COLO829 (cell line): Measurements from ENCODE around the gene PTPRN2.

ENCODE experiments used
- DNase-seq: peaks from one replicate; pipeline ENCODE4 v3.0.0; 2012; ENCODE audit warnings: low spot score

The PTPRN2 gene

DNA sequence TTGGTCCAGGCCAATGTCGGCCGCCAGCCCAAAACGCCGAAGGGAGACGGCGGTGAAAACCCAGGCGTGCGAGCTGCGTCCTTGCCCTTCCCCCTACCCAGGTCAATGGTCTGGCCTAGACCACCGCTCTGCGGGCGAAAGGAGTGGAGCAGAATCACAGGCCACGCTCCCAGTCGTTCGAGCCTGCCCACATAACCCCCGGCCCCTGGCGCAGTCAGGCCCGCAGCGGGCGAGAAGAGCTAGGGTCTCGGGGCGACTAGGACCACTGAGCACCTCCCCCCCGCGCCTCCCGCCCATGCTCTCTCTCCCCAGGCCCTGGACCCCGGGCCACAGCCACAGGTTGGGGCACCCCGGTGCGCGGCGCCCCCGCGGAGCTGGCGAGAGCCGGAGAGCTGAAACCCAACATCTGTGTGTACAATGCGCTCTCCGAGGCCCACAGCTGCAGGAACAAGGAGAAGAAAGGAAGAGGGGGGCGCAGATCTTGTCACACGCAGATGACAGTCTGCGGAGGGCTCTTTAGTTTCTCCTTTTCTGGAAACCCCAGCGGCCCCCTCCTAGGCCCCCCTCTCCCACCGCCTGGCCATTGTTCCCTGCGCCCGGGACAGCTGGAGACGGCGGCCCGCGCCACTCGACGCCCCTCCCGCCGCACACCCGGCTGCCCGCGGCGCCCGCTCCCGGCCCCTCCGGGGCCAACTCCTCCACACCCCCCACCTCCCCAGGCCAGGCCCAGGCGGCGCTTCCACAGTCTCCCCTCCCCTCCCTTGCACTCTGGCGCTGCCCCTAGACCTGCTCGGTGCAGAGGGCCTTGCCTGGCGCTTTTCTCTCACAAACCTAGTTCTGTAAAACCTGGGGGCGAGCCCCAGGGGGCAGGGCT is 895.8 kb downstream of the PTPRN2 start:
- DNase-seq: no peak

DNA sequence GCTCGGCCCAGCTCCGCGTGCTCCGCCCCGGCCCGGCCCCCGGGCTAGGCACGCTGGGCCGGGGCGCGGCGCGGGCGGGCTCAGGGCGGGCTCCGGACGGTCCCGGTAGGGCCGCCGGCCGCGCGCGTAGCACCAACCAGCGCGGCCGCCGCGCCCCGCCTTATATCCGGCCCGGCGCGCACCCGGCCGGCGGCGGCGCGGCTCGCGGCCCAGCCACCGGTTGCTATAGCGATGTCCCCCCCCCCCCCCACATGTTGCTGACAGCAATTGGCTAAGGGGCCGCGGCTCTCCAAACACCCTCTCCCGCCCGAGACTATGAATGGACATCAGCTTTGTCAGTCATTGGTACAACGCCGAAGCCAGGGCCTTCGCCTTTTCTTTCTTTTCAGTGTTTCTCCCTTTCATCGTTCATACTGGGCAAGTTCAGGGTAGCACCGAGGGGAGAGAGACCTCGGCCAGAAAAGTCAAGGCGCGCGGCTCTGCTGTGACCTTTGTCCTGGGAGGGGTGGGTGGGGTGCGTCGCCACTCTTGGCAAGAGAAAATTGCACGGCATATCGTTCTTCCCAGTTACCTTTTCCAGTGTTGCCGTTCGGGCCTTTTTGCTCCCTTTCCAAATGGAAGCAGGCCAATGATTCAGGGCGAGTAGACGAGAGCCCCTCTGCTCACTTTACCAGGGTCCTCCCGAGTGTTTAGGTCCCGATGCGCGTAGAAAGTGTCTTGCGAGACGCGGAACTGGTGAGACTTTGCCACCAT is 896.6 kb downstream of the PTPRN2 start:
- no peak for DNase-seq

DNA sequence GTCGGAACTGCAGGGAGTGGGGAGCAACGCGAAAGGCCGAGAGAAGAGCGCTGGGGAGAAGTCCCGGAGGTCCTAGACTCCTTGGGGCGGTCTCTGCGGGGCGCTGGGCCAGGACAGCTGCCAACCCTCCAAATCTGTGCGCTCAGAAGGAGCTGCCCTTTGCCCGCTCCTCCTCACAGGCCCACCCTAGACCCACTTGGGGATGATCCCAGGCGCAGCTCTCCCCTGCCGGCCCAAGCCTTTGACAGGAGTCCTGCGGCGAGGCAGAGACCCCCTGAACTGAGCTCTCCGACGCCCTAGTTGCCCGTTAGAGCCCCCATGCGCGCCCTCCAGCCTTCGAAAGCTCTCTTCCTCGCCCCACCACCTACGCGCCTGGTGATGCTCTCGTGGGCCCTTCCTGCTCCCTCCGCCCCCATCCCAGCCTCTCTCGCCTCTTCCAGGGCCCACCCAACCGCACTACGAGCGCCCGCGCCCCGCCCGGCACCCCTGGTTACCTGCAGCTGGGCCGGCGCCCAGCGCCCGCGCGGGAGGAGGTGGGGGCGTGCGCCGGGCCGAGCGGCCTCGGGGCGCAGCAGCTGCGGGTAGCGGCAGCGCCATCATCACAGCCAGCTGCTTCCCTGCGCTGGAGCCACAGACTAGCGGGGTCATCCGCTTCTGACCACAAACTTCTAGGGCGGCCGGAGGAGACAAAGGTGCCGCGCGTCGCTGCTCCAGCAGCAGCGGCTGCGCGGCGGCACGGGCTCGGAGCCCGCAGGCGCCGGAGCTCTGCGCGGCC is 897.4 kb downstream of the PTPRN2 start:
- no peak for DNase-seq

DNA sequence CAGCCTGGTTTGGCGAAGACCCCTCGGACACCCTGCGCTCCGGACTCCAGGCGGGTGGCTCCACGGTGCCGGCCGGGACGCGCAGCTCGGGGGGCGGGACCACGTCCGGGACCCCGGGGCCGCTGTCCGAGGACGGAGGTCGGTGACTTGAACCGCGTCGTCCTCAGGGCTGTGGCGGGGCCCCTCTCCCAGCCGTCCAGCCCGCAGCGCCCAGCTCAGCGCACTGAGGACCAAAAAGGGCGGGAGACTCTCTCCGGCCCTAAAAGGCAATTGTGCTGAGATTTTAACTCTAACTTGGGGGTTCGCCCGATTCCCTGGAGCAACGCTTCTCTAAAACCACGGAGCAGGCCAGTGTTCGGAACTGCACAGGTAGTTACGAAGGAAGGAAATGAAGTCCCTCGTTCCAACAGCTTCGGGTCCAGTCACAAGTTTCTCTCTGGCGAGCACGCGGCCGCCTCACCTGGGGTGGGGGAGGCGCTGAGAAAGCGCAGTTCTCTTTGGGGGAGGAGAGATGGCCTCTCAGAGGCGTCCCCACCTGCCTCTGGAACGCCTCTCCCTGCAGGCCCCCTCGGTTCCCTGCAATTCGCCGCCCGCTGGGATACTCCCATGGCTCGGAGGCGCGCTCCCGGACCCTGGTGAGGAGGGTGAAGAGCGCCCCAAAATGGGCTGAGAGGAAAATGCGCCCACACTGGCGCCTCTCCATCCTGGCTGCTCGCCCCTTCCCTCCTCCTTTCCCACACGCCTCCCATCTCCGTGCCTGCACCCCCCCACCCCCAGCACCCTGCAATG is 898.2 kb downstream of the PTPRN2 start:
- no peak for DNase-seq

DNA sequence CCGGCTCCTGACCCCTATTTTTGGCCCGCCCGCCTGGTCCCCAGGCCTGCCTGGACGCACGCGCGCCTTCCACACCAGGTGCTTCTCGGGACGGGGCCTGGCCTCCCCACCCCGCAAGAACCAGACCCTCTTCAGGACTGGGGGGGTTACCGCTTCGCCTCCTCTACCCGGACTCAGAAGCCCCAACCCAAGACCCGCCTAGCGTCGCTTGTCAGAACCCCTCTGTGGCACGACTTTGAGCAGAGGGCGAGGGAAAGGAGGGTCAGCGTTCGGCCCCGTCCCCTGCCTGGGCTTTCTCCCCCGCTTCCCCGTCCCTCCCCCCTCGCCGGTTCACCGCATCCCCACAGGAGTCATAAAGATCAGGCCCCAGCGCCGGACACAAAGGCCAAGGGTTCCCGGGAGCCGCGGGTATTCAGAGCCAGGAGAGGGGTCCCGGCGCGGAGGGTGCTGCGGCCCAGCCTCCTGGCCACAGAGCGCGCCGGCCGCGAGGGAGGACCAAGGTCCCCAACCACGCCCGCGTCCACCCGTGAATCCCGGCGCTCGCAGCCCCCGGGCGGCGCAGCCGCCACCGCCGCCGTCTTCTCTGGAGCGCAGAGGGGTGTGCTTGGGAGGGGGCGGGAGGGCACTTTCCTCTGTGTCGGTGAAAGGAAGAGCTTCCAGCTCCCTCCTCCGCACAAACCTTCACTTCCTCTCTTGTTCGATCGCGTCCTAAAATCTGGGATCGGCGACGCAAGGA is 898.9 kb downstream of the PTPRN2 start:
- DNase-seq: no peak

DNA sequence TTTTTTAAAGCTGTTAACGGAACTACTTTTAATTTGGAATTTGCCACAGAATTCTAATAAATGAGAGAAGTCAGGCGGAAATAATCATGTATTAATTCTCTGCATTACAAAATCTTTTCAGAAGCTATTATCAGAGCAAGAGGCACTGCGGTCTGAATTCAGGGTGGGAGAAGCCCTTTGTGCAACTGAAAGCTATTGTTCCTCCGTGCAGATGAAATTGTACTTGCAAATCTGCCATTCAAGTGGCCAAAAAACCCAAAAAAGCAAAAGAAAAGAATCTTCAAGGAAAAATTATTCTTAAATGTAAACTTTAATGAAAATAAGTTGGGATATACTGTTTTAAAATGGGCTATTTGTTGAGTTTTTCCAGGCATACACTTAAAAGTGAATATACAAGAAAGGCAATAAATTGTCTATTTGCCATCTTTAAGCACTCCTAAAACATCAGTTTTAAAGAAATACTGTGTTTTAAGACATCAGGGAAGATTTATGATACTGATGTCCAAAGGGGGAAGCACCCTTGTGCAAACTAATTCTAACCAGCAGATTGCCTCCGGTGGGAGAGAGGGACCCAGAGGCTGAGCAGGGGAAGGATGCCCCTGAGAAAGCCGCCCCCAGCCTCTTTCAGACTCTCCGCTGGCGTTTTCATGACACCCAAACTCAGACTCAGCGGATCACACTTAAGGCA is 899.6 kb downstream of the PTPRN2 start:
- no peak for DNase-seq

DNA sequence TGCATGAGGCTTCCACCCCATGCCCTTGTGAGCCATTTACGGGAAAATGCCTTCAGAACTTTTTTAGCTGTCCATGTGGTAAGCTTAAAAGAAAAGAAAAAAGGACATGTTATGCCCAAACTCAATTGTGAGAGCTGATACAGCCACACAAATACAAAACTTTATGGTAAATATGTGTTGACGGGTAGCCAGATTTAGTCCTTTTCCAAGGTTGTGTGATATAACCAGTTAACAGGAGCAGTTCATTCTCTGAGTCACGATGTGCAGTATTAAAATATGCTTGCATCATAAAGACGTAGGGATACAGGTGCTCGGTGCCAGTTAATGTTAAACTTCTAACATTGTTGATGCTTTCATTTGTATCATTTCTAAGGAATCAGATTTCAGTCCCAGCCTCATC is 900.5 kb downstream of the PTPRN2 start:
- no peak for DNase-seq

DNA sequence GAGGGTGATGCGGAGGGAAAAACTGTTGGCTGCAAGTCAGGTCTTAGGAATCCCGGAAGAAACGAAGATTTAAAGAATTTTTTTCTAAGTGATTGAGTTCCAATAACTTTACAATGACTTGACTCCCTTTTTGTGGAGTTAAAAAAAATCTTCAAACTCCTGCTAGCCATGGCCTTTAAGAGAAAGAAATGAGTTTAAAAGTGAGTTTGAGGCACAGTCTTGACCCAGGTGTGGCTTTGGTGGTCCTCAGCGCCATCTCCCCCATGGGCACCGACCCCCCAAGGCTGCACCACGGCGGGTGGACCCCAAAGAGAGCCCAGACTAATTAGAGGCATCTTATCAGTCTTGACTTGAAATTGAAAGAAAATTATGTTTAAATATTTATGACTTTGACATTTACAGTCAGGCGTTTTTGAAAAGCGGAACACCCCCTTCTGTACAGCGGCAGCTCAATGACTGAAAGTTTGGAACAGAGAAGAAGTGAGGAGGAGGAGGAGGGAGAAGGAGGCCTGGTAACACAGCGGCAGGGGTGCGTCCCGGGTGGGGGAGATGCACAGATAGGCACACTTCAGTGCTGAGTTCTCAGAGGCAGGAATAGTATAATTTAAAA is 901.2 kb downstream of the PTPRN2 start:
- DNase-seq: no peak

DNA sequence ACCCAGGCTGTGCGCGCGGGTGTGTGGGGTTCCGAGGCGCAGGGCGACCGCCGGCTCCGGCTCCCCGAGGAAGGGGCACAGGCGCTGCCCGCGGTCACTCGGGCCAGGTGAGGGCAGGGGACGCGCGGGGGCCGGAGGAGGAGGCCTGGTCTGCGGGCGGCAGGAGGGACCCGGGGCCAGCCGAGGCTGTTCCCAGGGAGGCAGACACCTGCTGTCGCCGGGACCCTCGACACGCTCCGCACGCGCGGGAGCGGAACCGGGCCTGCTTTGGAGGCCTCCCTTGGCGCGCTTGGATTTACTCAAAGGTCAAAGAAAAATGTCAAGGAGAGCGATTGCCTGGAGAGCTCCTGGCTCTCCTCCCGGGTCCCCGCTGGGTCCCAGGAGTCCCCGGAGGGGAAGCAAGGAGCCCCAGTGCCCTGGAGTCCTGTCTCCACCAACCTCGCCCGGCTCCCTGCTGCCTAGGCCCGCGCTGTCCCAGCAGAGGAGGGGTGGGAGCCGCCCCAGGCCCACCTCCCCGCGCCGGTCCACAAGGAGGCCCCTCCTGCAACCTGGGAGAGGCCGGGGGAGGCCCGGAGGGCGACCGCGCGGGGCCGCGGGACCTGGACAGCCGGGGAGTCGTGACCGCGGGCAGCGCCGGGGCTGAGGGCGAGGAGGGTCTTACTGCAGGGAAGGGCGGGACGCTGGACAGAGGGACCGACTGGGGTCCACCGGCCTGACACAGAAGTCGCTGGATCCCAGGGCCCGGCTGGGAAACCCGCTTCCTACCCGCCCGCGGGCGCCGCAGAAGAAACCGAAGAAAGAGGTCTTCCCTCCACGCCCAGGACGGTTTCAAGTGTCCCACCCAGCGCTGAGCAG is 902.0 kb downstream of the PTPRN2 start:
- no peak for DNase-seq

DNA sequence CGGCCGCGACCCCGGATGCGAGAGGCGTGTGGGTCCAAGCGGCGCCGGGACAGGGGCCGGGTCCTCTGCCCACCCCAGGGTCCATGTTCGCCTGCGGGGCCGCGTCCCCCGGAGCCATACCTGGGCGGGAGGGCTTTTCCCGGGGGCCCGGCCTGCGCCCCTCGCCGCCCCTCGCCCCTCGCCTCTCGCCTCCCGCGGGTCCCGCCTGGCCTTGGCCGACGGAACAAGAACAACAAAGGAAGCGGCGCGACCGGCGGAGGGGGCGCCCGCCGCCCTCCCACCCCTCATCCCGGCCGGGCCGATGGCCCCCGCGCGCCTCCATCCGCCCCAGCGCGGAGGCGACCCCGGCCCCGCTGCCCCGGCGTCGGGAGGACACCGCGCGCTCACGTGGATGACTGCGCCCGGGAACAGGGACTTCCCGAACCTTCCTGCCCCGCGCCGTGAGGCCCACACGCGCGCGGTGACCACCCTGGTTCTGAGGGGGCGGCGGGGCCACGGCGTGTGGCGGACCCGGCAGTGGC is 902.7 kb downstream of the PTPRN2 start:
- DNase-seq: no peak

DNA sequence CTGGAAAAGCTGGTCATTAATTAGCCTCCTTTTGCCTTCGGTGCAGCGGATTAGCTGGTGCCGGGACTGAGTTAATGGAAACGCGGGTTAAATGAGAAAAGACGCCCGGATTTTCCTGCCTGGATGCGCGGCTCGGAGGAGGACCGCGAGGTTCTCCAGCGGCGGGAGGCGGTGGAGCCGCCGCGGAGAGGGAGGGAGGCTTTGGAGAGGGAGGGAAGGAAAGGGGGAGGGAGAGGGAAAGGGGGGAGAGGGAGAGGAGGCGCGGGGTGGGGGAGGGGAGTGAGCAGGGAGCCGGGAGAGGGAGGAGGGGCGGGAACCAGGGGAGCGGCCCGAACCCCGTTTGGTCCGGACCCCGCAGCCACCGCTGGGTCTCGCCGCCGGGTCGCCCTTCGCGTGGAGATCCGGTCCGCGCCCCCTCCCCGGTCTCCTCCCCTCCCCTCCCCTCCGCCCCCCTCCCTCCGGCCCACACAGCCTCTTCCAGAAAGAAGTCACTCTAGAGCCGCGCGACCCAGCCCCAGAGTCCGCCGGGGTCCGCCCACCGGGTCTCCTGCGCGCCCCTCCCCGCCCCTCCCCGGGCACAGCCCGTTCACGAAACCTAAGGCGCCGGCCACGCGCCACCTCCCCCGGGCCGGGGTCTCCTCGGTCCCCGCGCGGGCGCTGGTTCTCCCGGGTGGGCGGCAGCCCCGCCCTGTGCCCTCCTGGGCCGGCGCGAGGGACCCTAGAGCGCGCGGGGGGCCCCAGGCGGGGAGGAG is 903.3 kb downstream of the PTPRN2 start:
- DNase-seq: no peak

DNA sequence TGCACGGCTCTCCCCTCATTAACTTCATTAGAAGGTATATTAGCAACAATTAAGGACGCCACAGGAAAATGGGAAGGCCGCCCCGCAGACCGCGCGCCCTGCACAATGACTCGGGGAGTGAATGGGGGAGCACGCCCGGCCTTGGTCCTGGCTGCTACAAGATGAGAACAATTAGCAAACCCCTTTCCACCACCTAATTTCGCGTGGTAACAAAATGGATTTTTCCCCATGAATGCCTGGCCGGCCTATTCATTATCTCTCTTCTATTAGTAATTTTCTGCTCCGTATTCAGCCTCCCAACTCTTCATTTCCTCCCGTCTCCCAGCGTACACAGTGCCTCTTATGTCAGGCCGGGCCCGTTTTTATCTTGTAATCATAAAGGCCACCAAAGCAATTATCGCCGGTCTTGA is 903.9 kb downstream of the PTPRN2 start:
- DNase-seq: no peak

DNA sequence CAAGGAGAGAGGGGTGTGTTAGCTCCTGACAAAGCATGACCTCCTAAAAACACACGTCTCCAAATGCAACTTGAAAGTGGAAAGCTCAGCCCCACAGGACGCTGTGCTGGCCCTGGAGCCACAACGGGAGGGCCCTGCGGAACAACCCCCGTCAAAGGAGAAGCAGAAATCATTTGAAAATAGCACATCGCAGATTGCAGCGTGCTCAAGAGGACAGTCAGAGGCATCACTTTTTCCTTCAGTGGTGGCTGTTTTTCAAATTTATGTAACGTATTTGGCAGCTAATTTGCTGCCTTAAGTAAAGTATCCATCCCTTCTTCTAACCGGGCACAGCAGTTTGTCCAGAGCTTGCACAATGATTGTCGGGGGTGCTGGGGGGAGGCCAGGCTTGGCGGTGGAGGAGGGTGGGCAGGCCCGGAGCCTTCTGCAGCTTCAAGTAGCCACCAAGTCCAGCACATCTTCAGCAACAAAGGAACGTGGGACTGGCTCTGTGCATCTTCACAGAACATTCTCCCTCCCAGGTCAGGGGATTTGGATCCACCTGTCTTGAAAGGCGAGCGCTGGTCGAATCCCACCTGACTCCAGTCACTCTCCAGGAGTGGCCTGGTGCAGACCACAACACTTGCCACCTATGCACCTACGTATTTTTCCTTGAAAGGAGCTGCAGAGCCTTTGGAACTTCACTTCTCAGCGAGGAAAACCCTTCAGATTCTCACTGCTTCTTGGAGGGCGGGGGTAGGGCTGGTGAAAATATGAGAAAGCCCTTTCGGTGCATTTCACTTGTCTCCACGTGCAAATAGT is 904.5 kb downstream of the PTPRN2 start:
- DNase-seq: no peak

DNA sequence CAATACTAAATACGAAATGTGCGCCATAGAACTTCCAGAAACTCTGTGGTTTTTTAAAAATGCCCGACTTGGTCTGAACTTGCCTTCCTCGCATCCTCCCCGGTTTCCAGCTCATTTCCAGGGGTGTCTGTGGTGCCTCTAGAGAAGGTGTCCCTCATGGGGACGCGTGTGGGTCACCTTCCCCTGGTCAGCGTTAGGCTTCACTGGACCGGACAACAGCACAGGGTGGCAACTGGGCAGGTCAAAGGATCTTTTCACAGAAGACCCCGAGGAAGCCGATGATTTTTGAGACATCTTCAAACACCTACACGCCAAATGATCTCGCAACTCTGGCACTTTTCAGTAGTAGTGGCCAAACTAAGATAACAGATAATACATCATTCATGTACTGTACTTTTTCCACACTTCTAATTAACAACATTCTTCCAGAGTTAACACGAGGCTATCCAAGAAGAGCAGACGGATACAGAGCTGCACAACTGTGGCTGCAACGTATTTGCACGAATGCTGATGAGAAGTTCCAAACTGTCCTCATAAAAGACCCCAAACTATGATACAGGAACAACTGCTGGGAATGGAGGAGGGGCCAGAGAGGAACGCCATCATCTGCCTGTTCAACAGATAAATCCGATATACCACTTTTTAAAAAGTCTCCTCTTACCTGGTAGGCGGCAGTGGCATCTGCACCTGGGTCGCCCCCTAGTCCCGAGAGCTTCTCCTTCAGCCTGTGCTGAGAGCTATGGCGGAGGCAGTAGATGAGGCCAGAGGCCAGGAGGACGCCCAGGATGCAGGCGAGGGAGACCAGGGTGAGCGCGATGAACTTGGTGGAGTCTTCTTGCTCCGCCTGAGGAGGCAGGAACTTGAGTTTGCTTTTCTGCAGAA is 905.3 kb downstream of the PTPRN2 start:
- no peak for DNase-seq

DNA sequence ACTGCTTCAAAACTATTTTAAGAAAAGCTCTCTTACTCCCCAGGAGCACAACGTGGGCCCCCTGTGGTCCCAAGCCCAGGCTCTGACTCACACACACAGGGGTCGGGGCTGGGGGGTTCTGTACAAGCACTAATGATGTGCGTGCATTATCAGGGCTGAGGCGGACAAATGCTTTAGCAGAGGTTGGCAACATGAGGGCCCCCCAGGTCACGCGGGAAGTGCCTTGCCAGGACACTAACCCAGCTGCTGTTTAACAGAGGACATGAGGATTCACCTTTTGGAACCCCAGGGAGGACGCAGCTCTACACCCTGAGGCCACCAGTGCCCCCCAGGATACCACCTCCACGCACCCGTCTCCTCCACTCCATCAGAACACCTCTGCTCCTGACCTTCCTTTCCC is 908.0 kb downstream of the PTPRN2 start:
- no peak for DNase-seq

DNA sequence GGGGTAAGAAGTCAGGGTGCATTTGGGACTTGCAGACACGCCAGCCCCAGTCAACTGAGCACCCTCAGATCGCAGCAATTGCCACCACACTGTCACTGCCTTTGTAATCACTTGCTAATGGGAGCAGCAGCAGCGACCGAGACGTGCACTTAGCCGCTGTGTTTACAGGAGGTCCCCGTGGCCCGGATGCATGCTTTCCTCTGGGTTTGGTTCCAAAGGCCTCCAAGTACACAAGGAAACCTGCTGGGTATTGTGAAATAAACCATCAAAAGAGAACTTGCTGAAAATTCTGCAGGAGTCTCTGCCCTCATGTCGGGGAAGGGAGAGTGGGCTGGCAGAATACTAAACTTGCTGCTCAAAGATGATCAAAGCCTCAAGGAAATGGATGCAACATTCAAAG is 909.1 kb downstream of the PTPRN2 start:
- DNase-seq: no peak
